ENCODE data around the gene NUDCD3.

NUDCD3 gene

GRCh38 chr7:44490351-44491200, at the start of gene NUDCD3:
TSS of gene NUDCD3 (minus strand) at chr7:44490658. CDS start at chr7:44490600, 58 bp downstream.
- peak; percentile 99 for DNase-seq

GRCh38 chr7:44539669-44540506, 49.4 kb upstream of the NUDCD3 start:
- DNase-seq = no peak

- DNase-seq = no peak
Measured at GRCh38 chr7:44538798-44539668, 48.6 kb upstream of the NUDCD3 start.

GRCh38 chr7:44538093-44538797, 47.8 kb upstream of the NUDCD3 start:
- DNase-seq = no peak

GRCh38 chr7:44537442-44537841, 47.0 kb upstream of the NUDCD3 start:
- DNase-seq = no peak

GRCh38 chr7:44536090-44536489, 45.6 kb upstream of the NUDCD3 start:
- no peak for DNase-seq

- DNase-seq = no peak
Measured at GRCh38 chr7:44535348-44536064, 45.0 kb upstream of the NUDCD3 start.

- DNase-seq = peak; percentile 38
Measured at GRCh38 chr7:44534501-44534900, 44.0 kb upstream of the NUDCD3 start.

GRCh38 chr7:44534087-44534486, 43.6 kb upstream of the NUDCD3 start:
- DNase-seq = no peak

GRCh38 chr7:44533301-44534055, 43.0 kb upstream of the NUDCD3 start:
- no peak for DNase-seq

GRCh38 chr7:44531421-44532380, 41.2 kb upstream of the NUDCD3 start:
- DNase-seq = no peak

GRCh38 chr7:44530990-44531389, 40.5 kb upstream of the NUDCD3 start:
- no peak for DNase-seq

- DNase-seq = no peak
Measured at GRCh38 chr7:44524811-44525388, 34.4 kb upstream of the NUDCD3 start.

- DNase-seq = no peak
Measured at GRCh38 chr7:44522315-44522714, 31.9 kb upstream of the NUDCD3 start.

GRCh38 chr7:44521347-44522095, 31.1 kb upstream of the NUDCD3 start:
- no peak for DNase-seq

- no peak for DNase-seq
Measured at GRCh38 chr7:44520574-44520973, 30.1 kb upstream of the NUDCD3 start.

- no peak for DNase-seq
Measured at GRCh38 chr7:44519546-44519945, 29.1 kb upstream of the NUDCD3 start.

GRCh38 chr7:44518761-44519160, 28.3 kb upstream of the NUDCD3 start:
- DNase-seq = no peak
